Gastroesophageal sphincter (tissue), 3 donors: ENCODE data around the gene BTBD9.

ENCODE experiments used
- CTCF ChIP-seq, 4 experiments: fragments of 200-600 bp in 2 of 4; fragments of 450-650 bp in 2 of 4; sonication (generic) in 1 of 4; IDR thresholded peaks; one replicate each; pipeline ENCODE4 v1.5.1; 2017 to 2019; ENCODE audit warnings: antibody characterized with exemption in 4 of 4, mild to moderate bottlenecking in 2 of 4, moderate library complexity in 2 of 4
- EP300 ChIP-seq: sonication (generic); formaldehyde crosslinking; IDR thresholded peaks from one replicate; pipeline ENCODE4 v1.6.1; 2017; ENCODE audit warnings: antibody characterized with exemption, mild to moderate bottlenecking
- POLR2A ChIP-seq, 2 donors: fragments of 450-650 bp; IDR thresholded peaks; one replicate each; pipeline ENCODE4 v1.6.1; 2017; ENCODE audit warnings: antibody characterized with exemption in 2 of 2, mild to moderate bottlenecking in 2 of 2, moderate library complexity in 1 of 2
- POLR2AphosphoS5 ChIP-seq: sonication (generic); formaldehyde crosslinking; IDR thresholded peaks from one replicate; pipeline ENCODE4 v1.6.1; 2017; ENCODE audit warnings: antibody characterized with exemption

GRCh38 chr6:38434051-38434450 is 205.7 kb downstream of the BTBD9 start:
- TF ChIP-seq CTCF (IDR thresholded peaks at IDR 0.05), result no peak
- no peak for TF ChIP-seq POLR2AphosphoS5
- no peak for TF ChIP-seq EP300
- TF ChIP-seq POLR2A (IDR thresholded peaks at IDR 0.05), result no peak
